HepG2 (cell line): ENCODE results near the gene MREG.

Source experiments
- CTCF ChIP-seq: sonication (generic); formaldehyde crosslinking; IDR thresholded peaks from 2 replicates; pipeline ENCODE4 v1.5.0; 2020; ENCODE audit warnings: mild to moderate bottlenecking, missing genetic modification reagents, moderate library complexity
- ZBTB33 ChIP-seq: sonication (generic); formaldehyde crosslinking; IDR thresholded peaks from 2 replicates; pipeline ENCODE4 v1.4.0; 2020; ENCODE audit warnings: missing genetic modification reagents
- ZNF3 ChIP-seq: IDR thresholded peaks from 2 replicates; pipeline ENCODE4 v1.7.0; 2017; ENCODE audit warnings: inconsistent platforms
- ZNF530 ChIP-seq: sonication (generic); formaldehyde crosslinking; IDR thresholded peaks from 2 replicates; pipeline ENCODE4 v1.5.0; 2020; ENCODE audit warnings: low read depth, mild to moderate bottlenecking, missing genetic modification reagents

- TF ChIP-seq CTCF (CRISPR knock-in tag): no peak
- no peak for TF ChIP-seq ZNF530
- TF ChIP-seq ZBTB33 (CRISPR knock-in tag): no peak
- TF ChIP-seq ZNF3 (CRISPR knock-in tag): no peak
Measured at GRCh38 chr2:215994911-215995310, 18.4 kb downstream of the MREG start.
